HepG2 (cell line): Measurements from ENCODE around the gene TAF4B. TPM values are rescaled to one million over a fixed set of nuclear protein-coding genes. Genes with fewer than 3 reads are reported as not detected.

ENCODE experiments used
- ATAC-seq: fragments of 200-7000 bp; cut with Tn5 transposase; 3 replicates; pipeline ENCODE4 v1.9.1; 2020; ENCODE audit warnings: mild to moderate bottlenecking, moderate library complexity
- BruUV-seq: library from RNA; stranded (reverse); fragments of 400-500 nt; replicated peaks from 2 replicates; lab custom pipeline; 2021; lab: Mats Ljungman, UMichigan
- CTCF ChIA-PET: fragments of 300-600 bp; formaldehyde crosslinking; extraction: SDS; loops from one replicate; lab custom pipeline; 2021; ENCODE audit warnings: low total read pairs, inconsistent platforms, low intra/inter-chr PET ratio; lab: Yijun Ruan, JAX
- POLR2A ChIA-PET: fragments of 350-600 bp; sonication (Branson Sonifier 250); formaldehyde crosslinking; loops from one replicate; lab custom pipeline; 2020; ENCODE audit warnings: antibody characterized with exemption, inconsistent platforms; lab: Yijun Ruan, JAX
- DNase-seq: peaks from one replicate; pipeline ENCODE4 v3.0.0-alpha.2; 2015; ENCODE audit warnings: low spot score
- FAIRE-seq: peaks from 3 replicates; lab custom pipeline; 2011; peaks lifted over from hg19 to GRCh38; lab: Jason Lieb, UNC
- H2AFZ ChIP-seq: one replicate; pipeline ENCODE4 v1.6.1; 2011; ENCODE audit warnings: low read length, inconsistent platforms
- H3K27ac ChIP-seq: fragments of 300-600 bp; 3 replicates; pipeline ENCODE4 v1.8.0; 2011; ENCODE audit warnings: mixed run types, mild to moderate bottlenecking, mixed read lengths, low read length, inconsistent platforms; ENCODE audit not compliant: insufficient read depth; ENCODE audit errors: extremely low read length
- H3K27me3 ChIP-seq, 2 experiments: fragments of 200-600 bp in 1 of 2; 2 replicates in 1 of 2; 3 replicates in 1 of 2; pipeline versions ENCODE4 v1.6.0 to v1.8.0; 2011; ENCODE audit warnings: low read length in 2 of 2, mild to moderate bottlenecking in 2 of 2, moderate library complexity in 2 of 2, inconsistent platforms in 1 of 2; ENCODE audit not compliant: insufficient read depth in 2 of 2, control insufficient read depth in 1 of 2
- H3K36me3 ChIP-seq, 2 experiments: fragments of 200-600 bp in 1 of 2; replicated peaks in 1 of 2; 2 replicates in 1 of 2; 3 replicates in 1 of 2; pipeline versions ENCODE4 v1.5.1 to v1.8.0; 2011; ENCODE audit warnings: low read length in 2 of 2, inconsistent platforms in 1 of 2; ENCODE audit not compliant: insufficient read depth in 2 of 2, control insufficient read depth in 1 of 2
- H3K4me1 ChIP-seq: 2 replicates; pipeline ENCODE4 v1.5.1; 2012; ENCODE audit warnings: low read length, inconsistent platforms; ENCODE audit not compliant: insufficient read depth
- H3K4me2 ChIP-seq: 2 replicates; pipeline ENCODE4 v1.6.0; 2011; ENCODE audit warnings: low read depth, low read length, inconsistent platforms
- H3K4me3 ChIP-seq, 3 experiments: fragments of 200-600 bp in 1 of 3; sonication (generic), shearing (Covaris generic) in 1 of 3; replicated peaks in 1 of 3; 2 replicates each; pipeline ENCODE4 v1.5.1; 2011 to 2016; ENCODE audit warnings: low read length in 3 of 3, inconsistent platforms in 2 of 3, low read depth in 2 of 3, mild to moderate bottlenecking in 2 of 3, control low read depth in 1 of 3, mixed read lengths in 1 of 3; ENCODE audit not compliant: insufficient read depth in 1 of 3
- H3K79me2 ChIP-seq: one replicate; pipeline ENCODE4 v1.6.1; 2011; ENCODE audit warnings: low read length, inconsistent platforms; ENCODE audit not compliant: insufficient read depth
- H3K9ac ChIP-seq: 2 replicates; pipeline ENCODE4 v1.6.0; 2011; ENCODE audit warnings: mild to moderate bottlenecking, low read depth, low read length, inconsistent platforms; ENCODE audit not compliant: insufficient read depth
- H3K9me3 ChIP-seq: 2 replicates; pipeline ENCODE4 v1.5.1; 2012; ENCODE audit warnings: mild to moderate bottlenecking, low read length
- H4K20me1 ChIP-seq: 2 replicates; pipeline ENCODE4 v1.6.0; 2011; ENCODE audit warnings: inconsistent platforms, mild to moderate bottlenecking, low read length, moderate library complexity; ENCODE audit not compliant: insufficient read depth
- FOXK2 ChIP-seq: fragments of 450-650 bp; IDR thresholded peaks from 2 replicates; pipeline ENCODE4 v1.6.1; 2016
- KLF11 ChIP-seq: IDR thresholded peaks from 2 replicates; pipeline ENCODE4 v1.6.1; 2016; ENCODE audit warnings: missing compliant biosample characterization
- KMT2B ChIP-seq: IDR thresholded peaks from 2 replicates; pipeline ENCODE4 v1.6.1; 2016; ENCODE audit warnings: missing genetic modification reagents, missing compliant biosample characterization
- RXRA ChIP-seq: sonication (generic); formaldehyde crosslinking; IDR thresholded peaks from 2 replicates; pipeline ENCODE4 v1.5.1; 2020; ENCODE audit warnings: missing genetic modification reagents
- SOX6 ChIP-seq, 2 experiments: fragments of 450-650 bp in 1 of 2; sonication (generic) in 1 of 2; formaldehyde crosslinking in 1 of 2; IDR thresholded peaks; 2 replicates each; pipeline versions ENCODE4 v1.4.0 to v1.6.1; 2017 to 2020; ENCODE audit warnings: antibody characterized with exemption in 1 of 2, mild to moderate bottlenecking in 1 of 2, missing genetic modification reagents in 1 of 2
- SP1 ChIP-seq, 2 experiments: fragments of 450-650 bp in 1 of 2; sonication (generic) in 1 of 2; formaldehyde crosslinking in 1 of 2; IDR thresholded peaks; 2 replicates each; pipeline versions ENCODE4 v1.4.0 to v1.6.1; 2016 to 2020; ENCODE audit warnings: missing genetic modification reagents in 1 of 2
- SRF ChIP-seq: IDR thresholded peaks from 2 replicates; pipeline ENCODE4 v1.6.1; 2011; ENCODE audit warnings: mild to moderate bottlenecking, low read depth, low read length, moderate library complexity
- TOE1 ChIP-seq: sonication (generic); formaldehyde crosslinking; IDR thresholded peaks from 2 replicates; pipeline ENCODE4 v1.4.0; 2020; ENCODE audit warnings: mild to moderate bottlenecking, missing genetic modification reagents
- ZC3H4 ChIP-seq: sonication (generic); formaldehyde crosslinking; IDR thresholded peaks from 2 replicates; pipeline ENCODE4 v1.4.0; 2020; ENCODE audit warnings: missing genetic modification reagents, borderline replicate concordance
- ZNF264 ChIP-seq: sonication (generic); formaldehyde crosslinking; IDR thresholded peaks from 2 replicates; pipeline ENCODE4 v1.4.0; 2020; ENCODE audit warnings: missing genetic modification reagents
- ZNF629 ChIP-seq: sonication (generic); formaldehyde crosslinking; conservative IDR thresholded peaks from 2 replicates; pipeline ENCODE4 v1.5.0; 2020; ENCODE audit warnings: missing genetic modification reagents
- WGBS: methylation state at CpG from one replicate; pipeline ENCODE4 v1.1.6; 2017; ENCODE audit warnings: low lambda C conversion rate; 5-methylcytosine and 5-hydroxymethylcytosine counted together
- in situ Hi-C: cut with HindIII; loops from 2 replicates; pipeline ENCODE4 v1.10.0; 2017; ENCODE audit warnings: low pct_unique_long_range_greater_than_20kb; ENCODE audit not compliant: extremely low pct_ligation_motif_present
- intact Hi-C: fragments of 100-400 bp; cut with micrococcal nuclease; formaldehyde crosslinking; loops from one replicate; pipeline ENCODE4 v1.10.0; 2022; ENCODE audit not compliant: unreplicated experiment
- polyA plus RNA-seq, 8 experiments: library from polyadenylated mRNA; depleted of rRNA in 3 of 8; stranded (reverse) in 7 of 8; unstranded in 1 of 8; fragments of >200 nt; fragmentation: Illumina TruSeq in 4 of 8; extraction: Trizol in 4 of 8; gene quantifications; 2 replicates each; pipeline versions ENCODE4 v1.2.1 to v1.2.3, GENCODE V29; 2011 to 2016; ENCODE audit warnings: low read depth in 4 of 8, missing spikeins in 1 of 8, mixed read lengths in 1 of 8; ENCODE audit not compliant: insufficient read depth in 1 of 8
- total RNA-seq, 5 experiments: library from RNA; depleted of rRNA; stranded (reverse); fragments of >200 nt; fragmentation: Illumina TruSeq; extraction: Trizol; gene quantifications; 2 replicates each; pipeline ENCODE4 v1.2.3, GENCODE V29; 2016; ENCODE audit warnings: low read depth in 1 of 5
- TF ChIP-seq, protein P1 (sequence below): IDR thresholded peaks from 2 replicates; pipeline ENCODE4 v1.6.1; 2016; ENCODE audit warnings: low read depth, control low read depth
- TF ChIP-seq, protein P2 (sequence below): sonication (generic); formaldehyde crosslinking; IDR thresholded peaks from 2 replicates; pipeline ENCODE4 v1.8.0; 2022; ENCODE audit warnings: mild to moderate bottlenecking, missing genetic modification reagents

TAF4B gene
- total and polyA plus RNA-seq, 2 of the 13 experiments (the other 11 are each of a cell fraction or from before 2014, with no cell fraction given), result 2.2 to 3.8 TPM

DNA sequence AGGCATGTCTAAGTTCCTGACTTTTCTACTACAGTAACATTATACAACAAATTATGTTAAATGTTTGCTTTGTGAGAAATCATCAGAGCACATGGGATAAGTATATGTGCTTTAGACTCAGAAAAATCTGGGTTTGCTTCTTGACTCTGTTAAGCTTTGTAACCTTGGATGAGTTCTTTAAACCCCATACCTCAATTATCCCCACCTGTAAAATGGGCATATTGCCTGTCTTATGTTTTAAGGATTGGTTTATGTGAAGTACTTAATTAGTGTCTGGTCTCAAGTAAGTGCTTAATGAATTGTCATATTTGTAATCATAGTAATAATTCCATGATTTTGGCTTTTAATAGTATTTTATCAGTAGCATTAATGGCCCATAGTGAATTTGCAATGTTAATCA, 135.8 kb downstream of the TAF4B start:
- TF ChIP-seq ZNF629 (CRISPR knock-in tag), result peak; percentile 88
- no peak for TF ChIP-seq KMT2B (CRISPR knock-in tag)
- TF ChIP-seq, all 625 proteins: peak for 1
- H3K4me1 ChIP-seq, result no peaks in the 10 kb centered on the region
- H2AFZ ChIP-seq, result no peak overlapping the region
- H3K27ac ChIP-seq, result no peak overlapping the region
- no peaks in the 10 kb centered on the region for H3K79me2 ChIP-seq
- ChIA-PET POLR2A (no interaction called here), CTCF (no interaction called here)
- no peaks in the 10 kb centered on the region for H3K9me3 ChIP-seq
- in situ Hi-C loops, result no loop called here
- no peak overlapping the region for H3K9ac ChIP-seq
- H3K36me3 ChIP-seq, result no peaks in the 10 kb centered on the region
- no peak for DNase-seq
- no peaks in the 10 kb centered on the region; a peak in 1 of 5 replicates for H3K27me3 ChIP-seq
- BruUV-seq, result no TSS peak
- H3K4me2 ChIP-seq, result no peak overlapping the region
- H3K4me3 ChIP-seq, result no peak overlapping the region
- H4K20me1 ChIP-seq, result no peaks in the 10 kb centered on the region
- ATAC-seq, result no peak
- no peak for FAIRE-seq
- intact Hi-C loops, result no loop called here

DNA sequence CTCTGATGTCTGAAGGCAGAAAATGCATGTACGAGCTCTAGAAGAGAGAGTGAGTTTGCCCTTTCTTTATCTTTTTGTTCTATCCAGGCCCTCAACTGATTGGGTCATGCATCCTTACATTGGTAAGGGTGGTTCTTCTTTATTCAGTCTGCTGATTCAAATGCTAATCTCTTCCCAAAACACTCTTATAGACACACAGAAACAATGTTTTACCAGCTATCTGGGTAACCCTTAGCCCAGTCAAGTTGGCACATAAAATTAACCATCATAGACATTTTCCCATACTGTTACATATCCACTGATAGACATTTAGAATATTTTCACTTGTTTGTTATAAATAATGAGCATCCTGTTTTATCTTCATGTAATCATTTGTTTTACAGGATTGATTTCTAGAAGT, 141.2 kb downstream of the TAF4B start:
- no peak overlapping the region for H3K4me3 ChIP-seq
- intact Hi-C loops (no loop called here), in situ Hi-C loops (no loop called here)
- H3K36me3 ChIP-seq, result no peaks in the 10 kb centered on the region
- no peak for DNase-seq
- no peak overlapping the region for H3K4me2 ChIP-seq
- no peaks in the 10 kb centered on the region for H4K20me1 ChIP-seq
- no peak overlapping the region for H2AFZ ChIP-seq
- no peaks in the 10 kb centered on the region for H3K9me3 ChIP-seq
- TF ChIP-seq RXRA (no peak), TOE1 (CRISPR knock-in tag) (no peak), FOXK2 (no peak), ZNF264 (CRISPR knock-in tag) (no peak), SRF (no peak), SOX6 (IDR thresholded peaks at IDR 0.05) (no peak), SOX6 (CRISPR knock-in tag; IDR thresholded peaks at IDR 0.05) (no peak), SP1 (IDR thresholded peaks at IDR 0.05) (no peak), SP1 (CRISPR knock-in tag; IDR thresholded peaks at IDR 0.05) (no peak), KLF11 (CRISPR knock-in tag) (no peak), ZC3H4 (CRISPR knock-in tag) (no peak)
- TF ChIP-seq, protein P1, sequence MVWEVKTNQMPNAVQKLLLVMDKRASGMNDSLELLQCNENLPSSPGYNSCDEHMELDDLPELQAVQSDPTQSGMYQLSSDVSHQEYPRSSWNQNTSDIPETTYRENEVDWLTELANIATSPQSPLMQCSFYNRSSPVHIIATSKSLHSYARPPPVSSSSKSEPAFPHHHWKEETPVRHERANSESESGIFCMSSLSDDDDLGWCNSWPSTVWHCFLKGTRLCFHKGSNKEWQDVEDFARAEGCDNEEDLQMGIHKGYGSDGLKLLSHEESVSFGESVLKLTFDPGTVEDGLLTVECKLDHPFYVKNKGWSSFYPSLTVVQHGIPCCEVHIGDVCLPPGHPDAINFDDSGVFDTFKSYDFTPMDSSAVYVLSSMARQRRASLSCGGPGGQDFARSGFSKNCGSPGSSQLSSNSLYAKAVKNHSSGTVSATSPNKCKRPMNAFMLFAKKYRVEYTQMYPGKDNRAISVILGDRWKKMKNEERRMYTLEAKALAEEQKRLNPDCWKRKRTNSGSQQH, result no peak
- TF ChIP-seq, protein P2, sequence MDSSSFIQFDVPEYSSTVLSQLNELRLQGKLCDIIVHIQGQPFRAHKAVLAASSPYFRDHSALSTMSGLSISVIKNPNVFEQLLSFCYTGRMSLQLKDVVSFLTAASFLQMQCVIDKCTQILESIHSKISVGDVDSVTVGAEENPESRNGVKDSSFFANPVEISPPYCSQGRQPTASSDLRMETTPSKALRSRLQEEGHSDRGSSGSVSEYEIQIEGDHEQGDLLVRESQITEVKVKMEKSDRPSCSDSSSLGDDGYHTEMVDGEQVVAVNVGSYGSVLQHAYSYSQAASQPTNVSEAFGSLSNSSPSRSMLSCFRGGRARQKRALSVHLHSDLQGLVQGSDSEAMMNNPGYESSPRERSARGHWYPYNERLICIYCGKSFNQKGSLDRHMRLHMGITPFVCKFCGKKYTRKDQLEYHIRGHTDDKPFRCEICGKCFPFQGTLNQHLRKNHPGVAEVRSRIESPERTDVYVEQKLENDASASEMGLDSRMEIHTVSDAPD (CRISPR knock-in tag), result no peak
- ChIA-PET CTCF (no interaction called here), POLR2A (no interaction called here)
- no peaks in the 10 kb centered on the region for H3K27me3 ChIP-seq
- BruUV-seq, result no TSS peak
- H3K27ac ChIP-seq, result no peak overlapping the region
- H3K79me2 ChIP-seq, result no peaks in the 10 kb centered on the region
- 70% methylated on average over 1 of the region's 1 CpG for WGBS
- no peak for FAIRE-seq
- ATAC-seq, result no peak
- no peaks in the 10 kb centered on the region for H3K4me1 ChIP-seq
- no peak overlapping the region for H3K9ac ChIP-seq
